HepG2 (cell line): ENCODE data around the gene LIF. TPM values are rescaled to one million over a fixed set of nuclear protein-coding genes. Genes with fewer than 3 reads are reported as not detected.

Source experiments
- DNMT1 ChIP-seq: sonication (generic); formaldehyde crosslinking; IDR thresholded peaks from 2 replicates; pipeline ENCODE4 v1.5.1; 2020; ENCODE audit warnings: mild to moderate bottlenecking, missing genetic modification reagents
- DR1 ChIP-seq: sonication (generic); formaldehyde crosslinking; IDR thresholded peaks from 2 replicates; pipeline ENCODE4 v1.8.0; 2021; ENCODE audit warnings: mild to moderate bottlenecking, missing genetic modification reagents, inconsistent platforms
- EHMT2 ChIP-seq: fragments of 200-600 bp; sonication (generic); IDR thresholded peaks from 2 replicates; pipeline ENCODE4 v1.7.0; 2017; ENCODE audit warnings: antibody characterized with exemption, low read depth, low read length, borderline replicate concordance
- FOXO1 ChIP-seq: sonication (generic); formaldehyde crosslinking; IDR thresholded peaks from 2 replicates; pipeline ENCODE4 v1.4.0; 2020; ENCODE audit warnings: missing genetic modification reagents
- GTF3A ChIP-seq: sonication (generic); formaldehyde crosslinking; conservative IDR thresholded peaks from 2 replicates; pipeline ENCODE4 v1.4.0; 2020; ENCODE audit warnings: mild to moderate bottlenecking, missing genetic modification reagents
- NFATC3 ChIP-seq: sonication (generic); formaldehyde crosslinking; IDR thresholded peaks from 2 replicates; pipeline ENCODE4 v1.5.1; 2020; ENCODE audit warnings: mild to moderate bottlenecking, missing genetic modification reagents
- NONO ChIP-seq, 2 experiments: fragments of 450-650 bp in 1 of 2; sonication (generic) in 1 of 2; formaldehyde crosslinking in 1 of 2; IDR thresholded peaks in 1 of 2; conservative IDR thresholded peaks in 1 of 2; 2 replicates each; pipeline versions ENCODE4 v1.6.1 to v1.8.0; 2017 to 2022; ENCODE audit warnings: mild to moderate bottlenecking in 1 of 2, missing genetic modification reagents in 1 of 2, moderate library complexity in 1 of 2
- RAD51 ChIP-seq: fragments of 450-650 bp; IDR thresholded peaks from 2 replicates; pipeline ENCODE4 v1.6.1; 2016; ENCODE audit warnings: borderline replicate concordance
- ZBTB3 ChIP-seq: sonication (generic); formaldehyde crosslinking; IDR thresholded peaks from 2 replicates; pipeline ENCODE4 v1.4.0; 2020; ENCODE audit warnings: low read depth, mild to moderate bottlenecking, moderate library complexity, missing genetic modification reagents, borderline replicate concordance
- ZFP90 ChIP-seq: sonication (generic); formaldehyde crosslinking; IDR thresholded peaks from 2 replicates; pipeline ENCODE4 v1.8.0; 2022; ENCODE audit warnings: missing genetic modification reagents, mild to moderate bottlenecking, inconsistent platforms, borderline replicate concordance
- ZIK1 ChIP-seq: sonication (generic); formaldehyde crosslinking; IDR thresholded peaks from 2 replicates; pipeline ENCODE4 v1.5.0; 2020; ENCODE audit warnings: mild to moderate bottlenecking, low read depth, missing genetic modification reagents, borderline replicate concordance
- ZNF546 ChIP-seq: sonication (generic); formaldehyde crosslinking; conservative IDR thresholded peaks from 2 replicates; pipeline ENCODE4 v1.8.1; 2023; ENCODE audit warnings: mild to moderate bottlenecking, missing genetic modification reagents
- ZNF577 ChIP-seq: sonication (generic); formaldehyde crosslinking; IDR thresholded peaks from 2 replicates; pipeline ENCODE4 v1.4.0; 2020; ENCODE audit warnings: mild to moderate bottlenecking, low read depth, missing genetic modification reagents, borderline replicate concordance
- ZNF678 ChIP-seq: sonication (generic); formaldehyde crosslinking; IDR thresholded peaks from 2 replicates; pipeline ENCODE4 v1.4.0; 2020; ENCODE audit warnings: mild to moderate bottlenecking, missing genetic modification reagents
- ZNF749 ChIP-seq: sonication (generic); formaldehyde crosslinking; IDR thresholded peaks from 2 replicates; pipeline ENCODE4 v1.8.0; 2022; ENCODE audit warnings: mild to moderate bottlenecking, missing genetic modification reagents, moderate library complexity, borderline replicate concordance
- polyA plus RNA-seq, 8 experiments: library from polyadenylated mRNA; depleted of rRNA in 3 of 8; stranded (reverse) in 7 of 8; unstranded in 1 of 8; fragments of >200 nt; fragmentation: Illumina TruSeq in 4 of 8; extraction: Trizol in 4 of 8; gene quantifications; 2 replicates each; pipeline versions ENCODE4 v1.2.1 to v1.2.3, GENCODE V29; 2011 to 2016; ENCODE audit warnings: low read depth in 4 of 8, missing spikeins in 1 of 8, mixed read lengths in 1 of 8; ENCODE audit not compliant: insufficient read depth in 1 of 8
- total RNA-seq, 5 experiments: library from RNA; depleted of rRNA; stranded (reverse); fragments of >200 nt; fragmentation: Illumina TruSeq; extraction: Trizol; gene quantifications; 2 replicates each; pipeline ENCODE4 v1.2.3, GENCODE V29; 2016; ENCODE audit warnings: low read depth in 1 of 5
- TF ChIP-seq, protein P1 (sequence below): sonication (generic); formaldehyde crosslinking; IDR thresholded peaks from 2 replicates; pipeline ENCODE4 v1.5.0; 2020; ENCODE audit warnings: mild to moderate bottlenecking, missing genetic modification reagents
- TF ChIP-seq, protein P2 (sequence below): sonication (generic); formaldehyde crosslinking; IDR thresholded peaks from 2 replicates; pipeline ENCODE4 v1.8.1; 2023; ENCODE audit warnings: mild to moderate bottlenecking, moderate library complexity, missing genetic modification reagents
- TF ChIP-seq, protein P3 (sequence below): sonication (generic); formaldehyde crosslinking; IDR thresholded peaks from 2 replicates; pipeline ENCODE4 v1.5.0; 2020; ENCODE audit warnings: mild to moderate bottlenecking, missing genetic modification reagents
- TF ChIP-seq, protein P4 (sequence below): sonication (generic); formaldehyde crosslinking; IDR thresholded peaks from 2 replicates; pipeline ENCODE4 v1.4.0; 2020; ENCODE audit warnings: missing genetic modification reagents
- TF ChIP-seq, protein P5 (sequence below): sonication (generic); formaldehyde crosslinking; IDR thresholded peaks from 2 replicates; pipeline ENCODE4 v1.5.1; 2020; ENCODE audit warnings: mild to moderate bottlenecking, missing genetic modification reagents, moderate library complexity

The LIF gene
- total and polyA plus RNA-seq, 2 of the 13 experiments (the other 11 are each of a cell fraction or from before 2014, with no cell fraction given) = 3.6 to 8.5 TPM

DNA sequence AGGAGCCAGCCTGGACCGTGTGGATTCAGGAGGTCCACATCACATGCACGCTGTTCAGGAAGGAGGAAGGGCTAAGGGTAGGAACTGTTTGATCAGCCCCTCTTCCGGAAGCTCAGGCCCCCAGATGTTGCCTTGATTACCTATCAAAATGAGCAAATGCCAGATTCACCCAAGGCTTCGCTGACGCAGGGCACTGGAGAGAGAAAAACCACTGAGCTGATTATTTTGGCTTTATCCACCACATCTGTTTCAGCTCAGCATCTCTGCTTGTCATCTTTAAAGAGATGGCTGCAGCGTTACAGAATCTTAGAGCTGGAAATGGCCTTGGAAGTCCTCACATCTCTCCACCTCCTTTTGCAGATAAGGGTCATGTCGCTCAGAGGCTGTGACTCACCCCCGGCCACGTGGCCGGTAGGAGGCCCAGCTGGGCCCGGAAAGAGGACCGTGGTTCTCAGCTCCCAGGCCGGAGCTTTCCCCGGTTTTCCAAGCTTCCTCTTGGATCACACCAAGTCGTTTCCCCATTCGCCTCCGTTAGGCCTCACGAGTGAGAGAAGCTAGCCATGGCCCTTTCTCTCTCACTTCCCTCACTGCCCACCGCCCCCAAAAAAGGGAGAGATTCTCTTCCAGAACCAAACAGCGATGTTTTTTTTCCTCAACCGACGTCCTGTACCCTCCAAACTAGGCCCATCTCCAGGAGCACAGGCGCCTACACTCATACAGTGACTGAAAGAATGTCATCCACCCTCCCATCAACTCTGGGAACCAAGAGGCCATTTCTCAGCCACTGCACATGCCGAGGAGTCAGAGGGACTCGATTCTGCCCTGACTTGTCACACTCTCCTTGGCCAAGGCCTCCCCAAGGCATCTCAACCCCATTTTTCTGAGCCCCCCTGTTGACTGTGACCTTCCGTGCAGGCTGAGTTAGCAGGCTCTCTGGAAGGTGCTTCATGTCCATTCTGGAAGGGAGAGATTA lies 37.6 kb downstream of the LIF start (continued):
- TF ChIP-seq EHMT2 (no peak), ZBTB3 (CRISPR knock-in tag) (no peak), ZIK1 (CRISPR knock-in tag) (no peak), RAD51 (no peak), ZNF577 (CRISPR knock-in tag) (no peak), DR1 (no peak), ZNF678 (CRISPR knock-in tag) (no peak), DNMT1 (CRISPR knock-in tag) (no peak), ZNF749 (CRISPR knock-in tag) (no peak), FOXO1 (CRISPR knock-in tag) (no peak), ZFP90 (CRISPR knock-in tag) (no peak), NFATC3 (CRISPR knock-in tag) (no peak), ZNF546 (no peak), NONO (IDR thresholded peaks at IDR 0.05) (no peak), NONO (CRISPR knock-in tag; conservative IDR thresholded peaks at IDR 0.05) (no peak), GTF3A (CRISPR knock-in tag) (no peak)
- TF ChIP-seq, protein P1, sequence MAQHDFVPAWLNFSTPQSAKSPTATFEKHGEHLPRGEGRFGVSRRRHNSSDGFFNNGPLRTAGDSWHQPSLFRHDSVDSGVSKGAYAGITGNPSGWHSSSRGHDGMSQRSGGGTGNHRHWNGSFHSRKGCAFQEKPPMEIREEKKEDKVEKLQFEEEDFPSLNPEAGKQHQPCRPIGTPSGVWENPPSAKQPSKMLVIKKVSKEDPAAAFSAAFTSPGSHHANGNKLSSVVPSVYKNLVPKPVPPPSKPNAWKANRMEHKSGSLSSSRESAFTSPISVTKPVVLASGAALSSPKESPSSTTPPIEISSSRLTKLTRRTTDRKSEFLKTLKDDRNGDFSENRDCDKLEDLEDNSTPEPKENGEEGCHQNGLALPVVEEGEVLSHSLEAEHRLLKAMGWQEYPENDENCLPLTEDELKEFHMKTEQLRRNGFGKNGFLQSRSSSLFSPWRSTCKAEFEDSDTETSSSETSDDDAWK = no peak
- TF ChIP-seq, protein P2, sequence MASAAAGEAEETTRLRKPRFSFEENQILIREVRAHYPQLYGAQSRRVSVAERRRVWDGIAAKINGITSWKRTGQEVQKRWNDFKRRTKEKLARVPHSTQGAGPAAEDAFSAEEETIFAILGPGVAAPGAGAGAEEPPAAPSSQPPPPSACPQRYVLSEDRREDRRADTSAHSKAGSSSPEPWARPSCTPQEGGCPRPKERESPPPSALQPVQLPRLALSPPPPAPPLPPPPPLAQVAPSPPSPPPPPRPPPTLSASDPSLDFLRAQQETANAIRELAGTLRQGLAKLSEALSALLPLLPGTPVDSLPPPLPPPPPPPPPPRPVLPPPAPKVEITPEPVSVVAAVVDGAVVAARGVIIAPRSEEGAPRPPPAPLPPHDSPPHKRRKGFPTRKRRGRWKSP (CRISPR knock-in tag) = peak; percentile 40; the same call in 1 of the 2 replicates
- TF ChIP-seq, protein P3, sequence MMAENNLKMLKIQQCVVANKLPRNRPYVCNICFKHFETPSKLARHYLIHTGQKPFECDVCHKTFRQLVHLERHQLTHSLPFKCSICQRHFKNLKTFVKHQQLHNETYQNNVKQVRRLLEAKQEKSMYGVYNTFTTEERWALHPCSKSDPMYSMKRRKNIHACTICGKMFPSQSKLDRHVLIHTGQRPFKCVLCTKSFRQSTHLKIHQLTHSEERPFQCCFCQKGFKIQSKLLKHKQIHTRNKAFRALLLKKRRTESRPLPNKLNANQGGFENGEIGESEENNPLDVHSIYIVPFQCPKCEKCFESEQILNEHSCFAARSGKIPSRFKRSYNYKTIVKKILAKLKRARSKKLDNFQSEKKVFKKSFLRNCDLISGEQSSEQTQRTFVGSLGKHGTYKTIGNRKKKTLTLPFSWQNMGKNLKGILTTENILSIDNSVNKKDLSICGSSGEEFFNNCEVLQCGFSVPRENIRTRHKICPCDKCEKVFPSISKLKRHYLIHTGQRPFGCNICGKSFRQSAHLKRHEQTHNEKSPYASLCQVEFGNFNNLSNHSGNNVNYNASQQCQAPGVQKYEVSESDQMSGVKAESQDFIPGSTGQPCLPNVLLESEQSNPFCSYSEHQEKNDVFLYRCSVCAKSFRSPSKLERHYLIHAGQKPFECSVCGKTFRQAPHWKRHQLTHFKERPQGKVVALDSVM (CRISPR knock-in tag) = no peak
- TF ChIP-seq, protein P4, sequence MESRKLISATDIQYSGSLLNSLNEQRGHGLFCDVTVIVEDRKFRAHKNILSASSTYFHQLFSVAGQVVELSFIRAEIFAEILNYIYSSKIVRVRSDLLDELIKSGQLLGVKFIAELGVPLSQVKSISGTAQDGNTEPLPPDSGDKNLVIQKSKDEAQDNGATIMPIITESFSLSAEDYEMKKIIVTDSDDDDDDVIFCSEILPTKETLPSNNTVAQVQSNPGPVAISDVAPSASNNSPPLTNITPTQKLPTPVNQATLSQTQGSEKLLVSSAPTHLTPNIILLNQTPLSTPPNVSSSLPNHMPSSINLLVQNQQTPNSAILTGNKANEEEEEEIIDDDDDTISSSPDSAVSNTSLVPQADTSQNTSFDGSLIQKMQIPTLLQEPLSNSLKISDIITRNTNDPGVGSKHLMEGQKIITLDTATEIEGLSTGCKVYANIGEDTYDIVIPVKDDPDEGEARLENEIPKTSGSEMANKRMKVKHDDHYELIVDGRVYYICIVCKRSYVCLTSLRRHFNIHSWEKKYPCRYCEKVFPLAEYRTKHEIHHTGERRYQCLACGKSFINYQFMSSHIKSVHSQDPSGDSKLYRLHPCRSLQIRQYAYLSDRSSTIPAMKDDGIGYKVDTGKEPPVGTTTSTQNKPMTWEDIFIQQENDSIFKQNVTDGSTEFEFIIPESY = no peak; the same call in 1 of the 2 replicates
- TF ChIP-seq, protein P5, sequence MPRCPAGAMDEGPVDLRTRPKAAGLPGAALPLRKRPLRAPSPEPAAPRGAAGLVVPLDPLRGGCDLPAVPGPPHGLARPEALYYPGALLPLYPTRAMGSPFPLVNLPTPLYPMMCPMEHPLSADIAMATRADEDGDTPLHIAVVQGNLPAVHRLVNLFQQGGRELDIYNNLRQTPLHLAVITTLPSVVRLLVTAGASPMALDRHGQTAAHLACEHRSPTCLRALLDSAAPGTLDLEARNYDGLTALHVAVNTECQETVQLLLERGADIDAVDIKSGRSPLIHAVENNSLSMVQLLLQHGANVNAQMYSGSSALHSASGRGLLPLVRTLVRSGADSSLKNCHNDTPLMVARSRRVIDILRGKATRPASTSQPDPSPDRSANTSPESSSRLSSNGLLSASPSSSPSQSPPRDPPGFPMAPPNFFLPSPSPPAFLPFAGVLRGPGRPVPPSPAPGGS (CRISPR knock-in tag) = no peak
